ENCODE measurements around the gene RUNX2.
A peak's percentile ranks its signal among the peaks of the same experiment; 100 is the strongest.

Gene RUNX2

GRCh38 chr6:45351076-45351475 lies 22.9 kb downstream of the RUNX2 start:
- no peak for DNase-seq (ENCODE audit: low read depth in 3 of 3)

- DNase-seq (ENCODE audit: low read depth in 3 of 3), result no peak
These were observed 23.5 kb downstream of the RUNX2 start for GRCh38 chr6:45351667-45352066.

DNA sequence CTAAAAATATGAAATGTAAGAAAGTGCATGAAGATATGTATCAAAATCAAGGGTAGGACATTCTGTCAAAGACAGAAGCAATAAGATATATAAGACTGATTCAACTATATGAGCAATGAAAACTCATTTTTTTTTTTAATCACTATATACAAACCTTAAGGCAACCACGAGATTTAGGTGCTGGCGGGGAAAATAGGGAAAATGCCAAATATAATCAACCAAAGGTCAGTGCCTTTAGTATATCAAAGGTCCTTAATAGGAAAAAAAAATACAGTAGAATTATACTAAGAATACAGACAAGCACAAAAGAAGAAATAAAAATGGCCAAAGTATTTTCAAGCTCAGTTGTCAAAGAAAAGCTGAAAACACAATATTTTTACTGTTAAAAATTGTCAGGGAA lies 25.5 kb downstream of the RUNX2 start:
- DNase-seq (ENCODE audit: low read depth in 3 of 3), result no peak

DNA sequence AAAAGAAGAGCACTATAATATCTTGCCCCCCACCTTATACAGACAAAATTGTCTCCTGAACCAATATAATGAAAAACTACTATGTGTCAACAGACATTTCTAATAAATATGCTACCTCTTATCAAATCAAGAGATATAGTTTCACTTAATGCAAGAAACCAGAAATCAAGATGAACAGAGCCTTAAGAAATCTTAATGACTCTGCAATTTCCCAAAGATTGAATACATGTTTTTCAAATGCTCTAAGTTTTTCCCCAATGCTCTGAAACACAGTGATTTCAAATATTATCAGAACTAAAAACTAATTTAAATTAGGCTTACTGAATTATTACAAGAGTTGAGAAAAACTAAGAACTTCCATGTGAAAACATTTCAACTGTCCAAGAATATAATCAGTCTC lies 36.3 kb downstream of the RUNX2 start:
- DNase-seq (ENCODE audit: low read depth in 3 of 3), result no peak

DNA sequence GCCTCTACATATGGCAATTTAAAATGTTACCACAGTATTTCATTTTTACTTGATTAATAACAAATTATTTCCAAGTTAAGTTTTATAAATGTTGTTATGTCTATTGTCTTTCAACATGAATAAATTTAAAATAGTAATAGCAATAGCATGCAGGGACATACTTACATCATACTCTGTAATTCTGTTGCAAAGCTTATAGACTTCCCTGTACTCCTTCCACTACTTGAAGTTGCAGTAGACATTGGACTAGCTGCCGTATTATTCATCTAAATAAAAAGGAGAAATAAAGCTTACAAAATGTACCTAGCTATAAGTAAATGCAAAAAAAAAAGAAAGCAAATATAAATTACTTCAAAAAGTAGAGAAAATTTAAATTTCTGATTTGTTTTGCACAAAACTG lies 36.9 kb downstream of the RUNX2 start:
- no peak for DNase-seq (ENCODE audit: low read depth in 3 of 3)

DNA sequence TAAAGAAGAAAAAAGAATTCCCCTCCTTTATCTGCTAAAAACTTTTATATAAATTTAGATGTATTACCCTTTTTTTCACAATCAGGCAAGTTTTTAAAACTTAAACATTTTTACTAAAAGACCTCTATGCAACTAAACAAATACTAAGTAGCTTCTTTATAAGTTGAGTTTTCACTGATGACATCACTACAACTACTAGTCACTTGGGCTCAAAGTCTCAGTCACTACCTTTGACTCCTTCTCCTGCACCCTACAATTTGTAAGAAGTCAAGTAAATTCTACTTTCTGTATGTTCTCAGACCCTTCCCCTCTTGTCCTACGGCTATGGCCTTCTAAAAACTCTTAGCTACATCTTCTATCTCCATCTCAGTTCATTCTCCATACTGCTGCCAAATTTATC lies 38.4 kb downstream of the RUNX2 start:
- DNase-seq (ENCODE audit: low read depth in 3 of 3), result no peak

DNA sequence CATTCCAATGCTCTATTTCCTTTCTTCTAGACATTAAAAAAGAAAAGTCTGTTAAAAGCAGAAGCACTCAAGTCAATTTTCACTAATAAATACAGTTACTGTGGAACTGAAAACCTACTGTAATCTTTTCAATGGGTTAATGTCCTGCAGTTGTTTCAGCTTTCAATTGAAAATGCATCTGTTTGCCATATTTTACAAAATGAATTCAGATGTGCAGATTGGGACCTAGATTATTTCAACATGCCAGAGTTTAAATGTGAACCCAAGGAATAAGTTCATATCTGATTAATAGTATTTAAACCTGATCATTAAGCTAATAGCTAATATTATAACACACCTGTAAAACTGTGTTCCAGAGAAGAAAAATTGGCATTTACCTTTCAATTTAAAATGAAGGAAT lies 39.9 kb downstream of the RUNX2 start:
- no peak for DNase-seq (ENCODE audit: low read depth in 3 of 3)

DNA sequence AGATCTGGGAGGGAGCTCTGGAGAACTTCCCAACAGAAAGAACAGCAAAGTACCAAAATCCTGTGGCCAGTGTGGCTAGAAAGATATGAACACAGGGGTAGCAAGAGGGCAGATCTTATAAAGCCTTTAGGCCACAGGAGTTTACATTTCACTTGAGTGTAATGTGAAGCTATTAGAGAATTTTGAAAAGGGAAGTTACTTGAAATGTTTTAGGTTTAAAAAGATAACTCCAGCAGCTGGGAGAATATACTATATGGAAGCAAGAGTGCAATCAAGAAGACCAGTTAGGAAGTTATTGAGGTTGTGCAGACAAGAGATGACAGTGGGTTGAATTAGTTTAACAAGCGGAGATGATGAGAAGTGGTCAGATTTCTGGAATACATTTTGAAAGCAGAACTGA lies 41.7 kb downstream of the RUNX2 start:
- DNase-seq (ENCODE audit: low read depth in 3 of 3), result no peak

DNA sequence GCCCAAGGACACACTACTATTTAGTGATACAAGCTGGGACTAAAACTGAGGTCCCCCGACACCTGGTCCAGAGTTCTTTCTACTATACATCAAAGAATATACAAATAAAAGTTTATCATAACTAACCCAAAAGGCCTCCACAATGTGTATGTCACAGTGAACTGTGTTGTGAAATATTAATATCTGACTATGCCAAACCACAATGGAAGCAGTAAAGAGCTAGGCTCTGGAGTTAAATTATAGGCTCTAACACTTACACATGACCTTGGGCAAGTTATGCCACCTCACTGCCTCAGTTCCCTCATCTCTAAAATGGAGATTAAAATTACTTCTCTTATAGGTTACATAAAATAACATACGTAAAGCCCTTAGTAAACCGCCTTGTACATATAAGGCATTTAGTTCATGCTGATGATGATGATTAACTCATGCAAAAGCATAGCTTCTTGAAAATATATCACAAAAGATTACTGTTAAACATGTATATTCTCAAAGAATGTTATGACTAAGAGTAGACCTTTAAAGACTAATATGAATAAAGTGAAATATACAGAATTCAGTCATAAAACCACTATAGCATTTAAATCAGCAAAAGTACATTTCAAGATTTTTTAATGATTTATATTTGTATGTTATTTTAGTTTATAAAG lies 43.9 kb downstream of the RUNX2 start:
- no peak for DNase-seq (ENCODE audit: low read depth in 3 of 3)

- no peak for DNase-seq (ENCODE audit: low read depth in 3 of 3)
These were observed 47.3 kb downstream of the RUNX2 start for GRCh38 chr6:45375449-45375848.

DNA sequence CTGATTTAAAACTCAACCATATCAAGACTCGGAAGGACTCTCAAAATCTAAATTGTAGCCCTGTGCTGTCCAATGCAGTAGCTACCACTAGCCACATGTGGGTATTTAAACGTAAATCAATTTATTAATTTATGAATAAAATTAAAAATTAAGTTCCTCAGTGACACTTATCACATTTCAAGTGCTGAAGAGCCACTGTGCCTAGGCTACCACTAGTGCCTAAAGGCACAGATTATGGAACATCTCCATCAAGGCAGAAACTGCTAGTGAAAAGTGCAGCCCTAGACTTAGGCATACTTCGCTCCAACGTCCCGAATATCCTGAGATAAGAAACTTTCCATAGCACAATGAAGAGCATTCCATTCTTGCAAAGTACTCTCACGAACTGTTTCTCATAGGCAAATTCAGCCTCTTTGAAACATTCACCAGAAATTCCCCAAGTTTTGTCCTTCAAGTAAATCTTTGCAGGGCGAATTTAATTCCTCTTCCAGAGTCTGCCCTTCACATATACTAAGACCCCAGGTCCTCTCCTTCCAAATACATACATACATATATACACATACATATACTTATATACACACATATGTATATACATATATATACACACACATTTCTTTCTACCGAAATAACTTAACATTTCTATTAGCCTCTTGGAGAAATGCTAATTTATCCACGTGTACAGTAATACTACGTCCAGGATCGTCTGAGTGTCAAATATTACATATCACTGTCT lies 48.3 kb downstream of the RUNX2 start:
- no peak for DNase-seq (ENCODE audit: low read depth in 3 of 3)

- peak in 2 of 3 experiments; percentile 76 to 78 for DNase-seq (ENCODE audit: low read depth in 3 of 3)
These were observed 49.0 kb downstream of the RUNX2 start for GRCh38 chr6:45377043-45377553.

DNA sequence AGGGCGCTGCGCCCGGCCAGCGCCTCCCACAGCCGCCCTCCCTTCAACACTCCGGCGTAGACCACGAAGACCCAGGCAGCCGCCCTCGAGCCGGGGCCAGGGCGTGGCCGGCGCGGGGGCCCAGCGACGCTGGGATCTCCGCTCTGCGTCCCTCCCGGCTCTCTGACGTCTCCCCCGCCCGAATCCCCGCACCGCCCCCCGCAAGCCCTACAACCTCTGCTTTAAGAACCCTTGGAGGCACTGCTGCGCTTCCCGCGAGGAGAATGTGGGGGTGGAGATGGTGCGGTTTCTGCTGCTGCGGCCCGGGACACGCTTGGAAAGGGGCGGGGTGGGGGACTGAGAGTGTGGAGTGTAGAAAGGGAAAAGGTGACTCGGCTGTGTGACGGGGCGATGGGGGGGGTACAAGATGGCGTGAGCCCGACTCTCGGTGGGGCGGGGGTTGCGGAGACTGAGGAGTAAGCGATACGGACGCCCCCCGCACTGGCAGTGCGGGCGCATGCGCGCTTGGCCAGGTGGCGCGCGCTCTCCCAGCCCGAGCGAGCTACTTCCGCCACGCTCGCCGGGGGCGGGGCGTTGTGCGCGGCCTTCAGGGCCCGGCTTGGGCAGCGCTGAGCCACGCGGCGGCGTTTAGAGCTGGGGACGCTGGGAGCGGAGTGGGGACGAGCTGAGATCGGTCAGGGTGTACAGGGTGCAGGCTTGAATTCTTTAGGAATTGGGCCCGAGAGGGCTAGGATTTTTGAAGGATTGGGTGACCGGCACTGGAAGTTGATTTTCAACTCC lies 49.6 kb downstream of the RUNX2 start, which contains the start of gene SUPT3H:
SUPT3H (minus strand) TSS at position 381 of the 780 bp plus-strand sequence.
- peak; percentile 83 to 93 (median 91) for DNase-seq (ENCODE audit: low read depth in 3 of 3)

DNA sequence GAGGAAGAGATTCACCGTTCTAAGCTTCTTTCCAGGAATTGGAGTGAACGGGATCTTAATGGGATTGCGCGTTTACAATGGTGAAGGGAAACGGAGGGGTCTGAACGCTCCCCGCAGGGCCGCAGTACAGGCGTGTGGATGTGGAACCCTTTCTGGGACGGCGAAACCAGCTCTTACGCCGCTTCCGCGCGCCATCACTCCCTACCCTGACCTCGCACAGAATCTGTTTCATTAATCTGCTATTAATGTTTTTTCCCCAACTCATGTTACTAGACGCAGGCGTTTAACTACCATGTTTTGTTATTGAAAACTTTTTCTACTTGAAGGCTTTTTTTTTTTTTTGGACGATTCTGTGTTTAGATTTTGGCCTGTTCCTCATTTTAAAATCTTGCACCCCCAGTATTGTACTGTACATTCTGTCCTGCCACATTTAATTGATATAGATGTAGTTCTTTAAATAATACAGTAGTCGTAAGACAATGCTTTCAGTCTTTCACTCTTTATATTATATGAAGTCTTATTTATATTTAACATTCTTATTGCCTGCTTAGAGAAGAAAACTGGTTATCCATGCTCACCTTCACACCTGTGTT lies 50.3 kb downstream of the RUNX2 start:
- DNase-seq (ENCODE audit: low read depth in 3 of 3), result peak in 1 of 3 experiments; percentile 1

DNA sequence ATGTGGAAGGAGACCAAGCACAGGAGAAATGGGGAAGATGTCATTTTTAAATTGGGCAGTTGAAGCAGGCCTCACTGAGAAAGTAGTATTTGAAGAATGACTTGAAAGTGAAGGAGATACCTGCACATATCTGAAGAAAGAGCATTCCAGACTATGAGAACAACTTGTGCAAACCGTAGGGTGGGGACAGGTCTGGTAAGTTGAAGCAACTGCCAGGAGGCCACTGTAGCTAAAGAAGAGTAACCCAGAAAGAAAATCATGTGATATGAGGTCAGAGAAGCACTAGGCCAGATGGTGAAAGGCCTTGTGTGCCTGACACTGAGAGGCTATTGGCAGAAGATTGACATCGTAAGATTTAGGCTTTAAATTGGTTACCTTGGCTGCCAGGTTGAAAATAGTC lies 54.3 kb downstream of the RUNX2 start:
- no peak for DNase-seq (ENCODE audit: low read depth in 3 of 3)

DNA sequence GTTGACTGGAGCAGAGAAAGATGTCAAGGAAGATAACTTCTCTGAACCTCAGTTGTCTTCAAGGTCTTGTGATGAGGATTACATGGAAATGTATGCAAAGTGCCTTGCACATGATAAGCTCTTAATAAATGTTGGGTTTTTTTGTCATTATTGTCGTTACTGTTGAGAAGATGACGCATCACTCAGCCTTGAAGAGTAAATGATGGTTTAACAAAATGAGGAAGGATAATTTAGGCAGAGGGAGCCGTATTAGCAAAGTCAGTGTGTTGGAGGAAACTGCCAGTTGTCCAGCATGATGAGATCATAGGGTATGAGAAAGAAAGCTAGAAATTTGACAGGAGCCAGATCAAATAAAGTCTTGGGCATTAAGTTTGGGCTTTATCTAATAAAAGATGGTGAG lies 58.4 kb downstream of the RUNX2 start:
- DNase-seq (ENCODE audit: low read depth in 3 of 3), result no peak

DNA sequence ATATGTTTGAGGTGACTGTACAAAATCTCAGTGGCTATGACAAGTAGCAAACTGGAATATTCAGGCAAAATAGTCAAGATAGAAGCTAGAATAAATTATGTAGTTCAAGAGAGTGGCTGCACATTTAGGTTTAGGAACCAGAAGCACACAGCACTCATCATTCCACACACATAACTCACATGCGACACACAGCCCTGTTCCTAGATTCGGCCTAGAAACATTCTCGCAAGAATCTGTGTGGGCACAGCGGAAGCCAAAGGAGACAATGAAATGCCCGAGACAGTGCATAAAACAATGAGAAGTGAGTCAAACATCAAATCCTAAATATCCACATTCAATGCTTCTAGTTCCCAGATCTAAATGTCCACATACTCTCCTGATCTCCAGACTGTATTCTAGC lies 59.1 kb downstream of the RUNX2 start:
- DNase-seq (ENCODE audit: low read depth in 3 of 3), result no peak

DNA sequence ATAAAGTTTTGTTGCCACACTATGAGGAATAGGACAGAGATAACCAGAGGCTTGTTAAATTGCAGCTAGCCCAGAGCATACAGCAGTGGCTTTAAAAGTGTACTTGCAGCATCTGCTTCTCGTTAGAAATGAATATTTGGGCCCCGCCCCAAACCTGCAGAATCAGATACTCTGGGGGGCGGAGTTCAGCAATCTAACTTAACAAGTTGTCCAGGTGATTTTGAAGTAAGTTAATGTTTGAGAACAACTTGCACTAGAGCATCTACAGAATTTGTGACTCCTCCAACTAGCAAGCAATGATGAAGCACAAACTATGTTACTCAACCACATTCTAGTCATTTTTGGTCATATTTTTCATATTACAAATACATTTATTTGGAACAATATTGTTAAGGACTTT lies 60.2 kb downstream of the RUNX2 start:
- DNase-seq (ENCODE audit: low read depth in 3 of 3), result no peak

GRCh38 chr6:45394586-45395095 lies 66.5 kb downstream of the RUNX2 start:
- no peak for DNase-seq (ENCODE audit: low read depth in 3 of 3)

- no peak for DNase-seq (ENCODE audit: low read depth in 3 of 3)
These were observed 70.1 kb downstream of the RUNX2 start for GRCh38 chr6:45398075-45398813.

DNA sequence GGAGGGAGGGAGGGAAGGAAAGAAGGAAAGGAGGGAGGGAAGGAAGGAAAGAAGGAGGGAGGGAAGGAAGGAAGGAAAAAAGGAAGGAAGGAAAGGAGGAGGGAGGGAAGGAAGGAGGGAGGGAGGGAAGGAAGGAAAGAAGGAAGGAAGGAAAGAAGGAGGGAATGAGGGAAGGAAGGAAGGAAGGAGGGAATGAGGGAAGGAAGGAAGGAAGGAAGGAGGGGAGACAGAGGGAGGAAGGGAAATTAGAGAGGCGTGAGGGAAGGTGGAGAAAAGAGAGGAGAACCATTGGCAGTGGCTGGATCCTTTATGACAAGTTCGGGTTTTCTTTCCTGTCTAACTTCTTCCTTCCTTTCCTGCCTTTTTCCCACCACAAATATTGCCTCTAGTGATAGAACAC lies 71.9 kb downstream of the RUNX2 start:
- no peak for DNase-seq (ENCODE audit: low read depth in 3 of 3)

All from stimulated activated CD4-positive, alpha-beta T cell treated with anti-CD3 and anti-CD28 coated beads, TNF-alpha, amount 100 ng/mL, for 4 hours (primary cell).